Measurements from ENCODE around the gene HSH2D.

HSH2D gene

GRCh38 chr19:16127080-16127479 lies 16.4 kb upstream of the HSH2D start:
- Histone ChIP-seq H3K36me3 (ENCODE audit: low read depth) (peaks cover 85% of the 10 kb centered on the region), H3K4me1 (ENCODE audit: insufficient read depth, poor library complexity, severe bottlenecking) (no peaks in the 10 kb centered on the region), H3K4me3 (ENCODE audit: severe bottlenecking) (no peak overlapping the region), H3K27me3 (ENCODE audit: insufficient read depth, poor library complexity, severe bottlenecking) (no peaks in the 10 kb centered on the region), H3K9me3 (ENCODE audit: severe bottlenecking) (no peaks in the 10 kb centered on the region), H3K27ac (ENCODE audit: poor library complexity, severe bottlenecking) (no peak overlapping the region)
- ATAC-seq (ENCODE audit: low read depth) = no peak
- TF ChIP-seq CTCF (IDR thresholded peaks at IDR 0.05; ENCODE audit: poor library complexity, severe bottlenecking) = no peak
- no peak for DNase-seq (ENCODE audit: low spot score)

- Histone ChIP-seq H3K36me3 (ENCODE audit: low read depth) (peaks cover 85% of the 10 kb centered on the region), H3K27ac (ENCODE audit: poor library complexity, severe bottlenecking) (no peak overlapping the region), H3K27me3 (ENCODE audit: insufficient read depth, poor library complexity, severe bottlenecking) (no peaks in the 10 kb centered on the region), H3K9me3 (ENCODE audit: severe bottlenecking) (no peaks in the 10 kb centered on the region), H3K4me1 (ENCODE audit: insufficient read depth, poor library complexity, severe bottlenecking) (no peaks in the 10 kb centered on the region), H3K4me3 (ENCODE audit: severe bottlenecking) (no peak overlapping the region)
- DNase-seq (ENCODE audit: low spot score) = no peak
- ATAC-seq (ENCODE audit: low read depth) = no peak
- TF ChIP-seq CTCF (IDR thresholded peaks at IDR 0.05; ENCODE audit: poor library complexity, severe bottlenecking) = no peak
Measured at GRCh38 chr19:16127776-16128371, 15.6 kb upstream of the HSH2D start.

- Histone ChIP-seq H3K9me3 (ENCODE audit: severe bottlenecking) (no peaks in the 10 kb centered on the region), H3K27ac (ENCODE audit: poor library complexity, severe bottlenecking) (no peak overlapping the region), H3K36me3 (ENCODE audit: low read depth) (peaks cover 65% of the 10 kb centered on the region), H3K4me1 (ENCODE audit: insufficient read depth, poor library complexity, severe bottlenecking) (no peaks in the 10 kb centered on the region), H3K27me3 (ENCODE audit: insufficient read depth, poor library complexity, severe bottlenecking) (no peaks in the 10 kb centered on the region), H3K4me3 (ENCODE audit: severe bottlenecking) (no peak overlapping the region)
- ATAC-seq (ENCODE audit: low read depth) (no peak), DNase-seq (ENCODE audit: low spot score) (no peak)
- no peak for TF ChIP-seq CTCF (IDR thresholded peaks at IDR 0.05; ENCODE audit: poor library complexity, severe bottlenecking)
Measured at GRCh38 chr19:16131648-16132047, 11.8 kb upstream of the HSH2D start.

GRCh38 chr19:16133818-16134217 lies 9.7 kb upstream of the HSH2D start:
- H3K27ac ChIP-seq (ENCODE audit: poor library complexity, severe bottlenecking) = no peak overlapping the region
- H3K4me1 ChIP-seq (ENCODE audit: insufficient read depth, poor library complexity, severe bottlenecking) = no peaks in the 10 kb centered on the region
- ATAC-seq (ENCODE audit: low read depth) (peak; percentile 45; the same call in 1 of the 3 replicates), DNase-seq (ENCODE audit: low spot score) (no peak)
- peaks cover 45% of the 10 kb centered on the region for H3K36me3 ChIP-seq (ENCODE audit: low read depth)
- no peaks in the 10 kb centered on the region for H3K9me3 ChIP-seq (ENCODE audit: severe bottlenecking)
- TF ChIP-seq CTCF (IDR thresholded peaks at IDR 0.05; ENCODE audit: poor library complexity, severe bottlenecking) = no peak
- no peaks in the 10 kb centered on the region for H3K27me3 ChIP-seq (ENCODE audit: insufficient read depth, poor library complexity, severe bottlenecking)
- H3K4me3 ChIP-seq (ENCODE audit: severe bottlenecking) = no peak overlapping the region

GRCh38 chr19:16134510-16134909 lies 9.0 kb upstream of the HSH2D start:
- Histone ChIP-seq H3K4me1 (ENCODE audit: insufficient read depth, poor library complexity, severe bottlenecking) (no peaks in the 10 kb centered on the region), H3K36me3 (ENCODE audit: low read depth) (peaks cover 38% of the 10 kb centered on the region), H3K27me3 (ENCODE audit: insufficient read depth, poor library complexity, severe bottlenecking) (no peaks in the 10 kb centered on the region), H3K27ac (ENCODE audit: poor library complexity, severe bottlenecking) (no peak overlapping the region), H3K4me3 (ENCODE audit: severe bottlenecking) (no peak overlapping the region), H3K9me3 (ENCODE audit: severe bottlenecking) (no peaks in the 10 kb centered on the region)
- TF ChIP-seq CTCF (IDR thresholded peaks at IDR 0.05; ENCODE audit: poor library complexity, severe bottlenecking) = no peak
- ATAC-seq (ENCODE audit: low read depth) (no peak), DNase-seq (ENCODE audit: low spot score) (no peak)
